ENCODE data around the gene NKTR. TPM values are rescaled to one million over a fixed set of nuclear protein-coding genes. Genes with fewer than 3 reads are reported as not detected.

NKTR gene
- total RNA-seq, 1 donor from 2014 or later: 21.2 TPM

Other genes starting within 250 kb of the NKTR start
- gene LYZL4, start 190.1 kb upstream of the NKTR start, total RNA-seq: not detected
- 2.1 TPM for gene VIPR1, start 98.0 kb upstream of the NKTR start, total RNA-seq
- 23.9 TPM for gene SEC22C, start 18.7 kb upstream of the NKTR start, total RNA-seq
- gene SS18L2, start 9.8 kb upstream of the NKTR start, total RNA-seq: 9.7 TPM
- 80.2 TPM for gene ZBTB47, start 53.0 kb downstream of the NKTR start, total RNA-seq
- not detected for gene KLHL40, start 84.9 kb downstream of the NKTR start, total RNA-seq
- gene HHATL, start 102.1 kb downstream of the NKTR start, total RNA-seq: 440 TPM
- 0.41 TPM for gene CCDC13, start 172.6 kb downstream of the NKTR start, total RNA-seq
- gene HIGD1A, start 203.8 kb downstream of the NKTR start, total RNA-seq: 335 TPM
- 0.89 TPM for gene ACKR2, start 208.8 kb downstream of the NKTR start, total RNA-seq

All from Right ventricle myocardium inferior (tissue), 1 donor.